T1000 (cell line): ENCODE measurements around the gene FBXO8.

Experiments used
- DNase-seq: peaks from one replicate; lab custom pipeline; 2025; ENCODE audit warnings: mixed read lengths; lab: John Stamatoyannopoulos, UW

FBXO8 gene

DNA sequence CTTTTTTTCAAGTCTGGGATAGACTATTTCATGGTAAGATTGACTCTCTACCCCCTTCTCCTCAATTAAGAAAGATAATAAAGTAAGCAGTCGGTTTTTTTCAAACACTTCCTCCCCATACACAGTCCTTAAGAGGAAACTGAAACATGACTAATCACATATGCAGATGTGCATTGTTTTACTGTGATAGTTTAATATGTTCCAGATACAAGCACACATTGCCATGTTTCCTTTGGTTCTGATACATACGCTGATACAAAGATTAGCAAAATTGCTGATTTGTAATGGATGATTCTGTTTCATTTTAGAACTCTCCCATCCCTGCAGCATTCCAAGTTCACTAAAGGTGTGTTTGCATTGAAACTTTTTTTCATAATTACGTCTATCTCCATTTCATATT is 76.1 kb downstream of the FBXO8 start:
- no peak for DNase-seq

DNA sequence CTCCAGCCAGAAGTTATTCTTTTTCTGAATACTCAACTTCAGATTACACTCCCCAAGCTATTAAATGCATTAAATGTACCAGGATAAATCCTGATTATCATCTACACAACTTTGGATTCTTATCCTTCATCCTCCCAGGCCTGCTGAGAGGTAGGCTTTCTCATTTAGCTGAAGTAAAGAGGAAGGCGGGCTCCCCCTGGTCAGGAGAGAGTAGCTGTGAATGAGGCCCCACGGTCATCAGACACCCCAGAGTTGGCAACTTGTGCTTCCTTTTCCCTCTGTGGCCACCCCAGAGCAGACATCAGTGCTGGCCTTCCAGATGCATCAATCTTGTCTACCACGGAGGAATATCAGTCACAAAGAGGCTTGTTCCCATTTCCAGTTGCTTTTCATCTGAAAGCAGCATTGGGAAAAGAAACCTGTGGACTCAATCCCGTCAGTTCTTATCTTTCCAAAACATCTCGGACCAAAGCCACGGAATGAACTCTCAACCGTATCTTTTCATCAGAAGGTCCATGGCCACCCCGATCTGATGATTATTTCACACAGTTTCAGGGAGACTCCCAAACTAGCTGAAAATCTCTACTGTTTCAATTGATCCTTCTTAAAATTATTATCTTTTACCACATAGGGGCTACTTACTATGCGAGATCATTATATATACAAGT is 79.2 kb downstream of the FBXO8 start:
- DNase-seq, result no peak

DNA sequence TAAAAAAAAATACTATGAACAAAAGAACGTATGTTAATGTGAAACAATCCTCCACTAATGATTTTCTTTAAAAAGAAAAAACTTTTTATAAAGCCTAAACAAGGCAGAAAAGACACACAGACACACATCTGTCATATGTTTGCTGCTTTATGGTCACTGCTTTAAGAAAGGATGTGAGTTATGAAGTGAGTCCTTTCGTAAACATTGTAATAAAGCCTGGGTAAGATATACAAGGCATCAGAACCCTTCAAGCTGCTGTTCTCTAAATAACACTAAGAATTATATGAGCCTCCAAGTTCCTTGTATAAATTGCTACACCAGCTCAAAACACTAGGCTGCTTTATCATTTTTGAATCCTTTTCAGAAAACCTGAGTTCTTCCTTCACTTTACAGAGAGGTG is 81.6 kb downstream of the FBXO8 start:
- no peak for DNase-seq

DNA sequence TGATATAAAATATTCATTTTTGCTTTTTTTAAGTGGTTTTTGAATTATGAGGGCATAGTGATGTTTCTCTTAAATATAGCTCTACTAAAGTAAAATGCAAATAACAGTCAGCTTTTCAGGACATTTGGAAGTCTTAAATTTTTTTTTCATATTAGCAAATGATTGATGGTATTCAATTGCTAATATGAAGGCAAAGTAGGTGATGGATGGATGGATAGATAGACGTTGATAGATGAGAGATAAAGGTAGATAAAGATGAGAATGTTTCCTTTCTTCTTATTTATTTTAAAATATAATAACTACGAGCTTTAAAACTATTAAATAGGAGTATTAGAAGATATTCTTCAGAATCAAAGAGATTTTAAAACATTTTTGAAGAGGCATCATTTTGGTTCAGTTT is 83.7 kb downstream of the FBXO8 start:
- DNase-seq, result no peak

- DNase-seq, result peak; percentile 16
These were observed 84.6 kb downstream of the FBXO8 start for GRCh38 chr4:174198828-174199227.

- DNase-seq, result no peak
These were observed 85.1 kb downstream of the FBXO8 start for GRCh38 chr4:174198396-174198795.

- no peak for DNase-seq
These were observed 89.8 kb downstream of the FBXO8 start for GRCh38 chr4:174193438-174194374.

DNA sequence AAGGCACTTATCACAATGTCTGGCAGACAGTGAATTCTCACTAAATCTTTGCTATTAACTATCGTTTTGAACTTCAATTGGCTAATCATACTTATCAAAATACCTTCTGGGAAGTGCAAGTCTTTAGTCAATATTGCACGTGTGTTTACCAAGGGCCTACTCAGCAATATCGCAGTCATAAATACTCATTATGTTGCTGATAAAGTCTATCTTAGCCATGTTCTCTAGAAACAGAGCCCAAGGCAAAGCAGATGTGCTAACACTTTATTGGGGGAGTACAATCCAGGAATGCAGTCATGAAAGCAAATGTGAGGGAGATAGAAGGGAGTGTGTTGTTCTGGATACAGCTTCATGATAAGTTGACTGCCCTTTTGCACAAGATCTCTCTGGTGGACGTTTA is 90.5 kb downstream of the FBXO8 start:
- DNase-seq, result no peak

GRCh38 chr4:174190832-174191500 is 92.5 kb downstream of the FBXO8 start:
- no peak for DNase-seq

- no peak for DNase-seq
These were observed 94.0 kb downstream of the FBXO8 start for GRCh38 chr4:174189392-174190015.
